ENCODE measurements around the gene SLC25A10.

The SLC25A10 gene

DNA sequence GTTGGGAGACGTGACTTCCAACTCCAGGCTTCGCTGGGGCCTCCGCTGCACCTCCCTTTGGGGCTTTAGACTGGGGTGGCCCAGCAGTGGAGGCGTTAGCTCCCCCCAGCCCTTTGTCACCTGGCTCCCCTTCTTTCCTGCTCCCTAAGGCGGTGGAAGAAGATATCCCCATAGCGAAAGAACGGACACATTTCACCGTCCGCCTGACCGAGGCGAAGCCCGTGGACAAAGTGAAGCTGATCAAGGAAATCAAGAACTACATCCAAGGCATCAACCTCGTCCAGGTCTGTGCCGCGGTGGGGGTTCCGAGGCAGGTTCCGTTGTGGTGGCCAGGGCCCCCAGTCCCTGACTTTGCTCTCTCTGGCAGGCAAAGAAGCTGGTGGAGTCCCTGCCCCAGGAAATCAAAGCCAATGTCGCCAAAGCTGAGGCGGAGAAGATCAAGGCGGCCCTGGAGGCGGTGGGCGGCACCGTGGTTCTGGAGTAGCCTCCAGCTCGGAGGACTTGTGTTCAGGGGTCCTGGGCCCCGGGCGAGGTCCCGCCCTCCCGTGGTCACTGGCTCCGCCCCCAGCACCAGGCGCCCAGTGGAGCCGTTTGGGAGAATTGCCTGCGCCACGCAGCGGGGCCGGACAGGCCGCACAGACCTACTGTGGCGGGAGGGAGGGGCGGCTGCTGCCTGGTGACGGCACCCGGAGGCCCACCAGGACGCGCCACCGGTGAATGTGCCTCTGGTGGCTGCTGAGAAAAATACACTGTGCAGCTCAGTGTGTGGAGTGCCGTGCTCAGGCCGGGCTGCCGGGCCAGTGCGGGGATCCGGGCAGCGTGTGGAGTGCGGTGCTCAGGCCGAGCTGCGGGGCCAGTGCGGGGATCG lies 5.1 kb upstream of the SLC25A10 start:
- no peak for DNase-seq

DNA sequence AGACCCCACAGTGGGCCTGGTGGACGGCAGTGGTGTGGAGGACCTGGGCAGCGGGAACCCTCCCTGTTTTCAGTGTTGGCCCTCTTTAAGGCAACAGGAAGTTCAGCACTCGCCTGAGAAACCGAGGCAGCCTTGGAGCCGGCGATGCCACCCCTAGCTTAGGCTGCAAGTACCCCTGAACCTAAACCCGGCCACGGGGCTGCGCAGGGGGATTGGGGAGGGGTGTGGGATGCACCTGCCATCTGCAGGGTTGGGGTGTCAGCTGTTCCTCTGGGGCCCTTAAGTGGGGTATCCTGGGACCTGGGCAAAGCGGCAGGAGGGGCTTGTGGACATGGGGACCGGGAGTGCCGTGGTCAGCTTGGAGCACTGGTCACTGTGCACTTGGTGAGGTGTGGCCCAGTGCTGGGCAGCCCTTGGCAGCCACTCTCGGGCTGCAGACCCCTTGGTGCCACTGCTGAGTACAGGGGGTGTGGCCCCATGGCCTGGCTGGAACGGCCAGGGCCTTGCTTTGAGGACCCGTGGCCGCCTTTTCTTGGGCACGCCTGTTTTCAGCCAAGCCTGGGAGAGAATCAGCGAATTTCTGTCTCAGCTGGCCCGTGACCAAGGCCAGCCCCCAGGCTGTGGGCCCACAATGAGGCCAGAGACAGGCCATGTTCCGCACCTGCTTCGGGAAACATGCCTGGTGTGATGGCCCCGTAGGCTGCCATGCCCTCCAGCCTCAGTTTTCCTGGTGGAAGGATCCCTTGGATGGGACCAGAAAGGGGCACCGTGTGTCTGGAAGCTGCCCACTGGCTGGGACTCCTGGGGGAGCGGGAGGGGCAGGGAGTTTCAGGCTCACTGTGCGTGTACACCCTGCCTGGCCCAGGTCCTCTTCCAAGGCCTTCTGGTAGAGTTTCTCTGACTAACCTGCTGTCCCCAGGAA lies 4.1 kb upstream of the SLC25A10 start:
- DNase-seq: no peak

DNA sequence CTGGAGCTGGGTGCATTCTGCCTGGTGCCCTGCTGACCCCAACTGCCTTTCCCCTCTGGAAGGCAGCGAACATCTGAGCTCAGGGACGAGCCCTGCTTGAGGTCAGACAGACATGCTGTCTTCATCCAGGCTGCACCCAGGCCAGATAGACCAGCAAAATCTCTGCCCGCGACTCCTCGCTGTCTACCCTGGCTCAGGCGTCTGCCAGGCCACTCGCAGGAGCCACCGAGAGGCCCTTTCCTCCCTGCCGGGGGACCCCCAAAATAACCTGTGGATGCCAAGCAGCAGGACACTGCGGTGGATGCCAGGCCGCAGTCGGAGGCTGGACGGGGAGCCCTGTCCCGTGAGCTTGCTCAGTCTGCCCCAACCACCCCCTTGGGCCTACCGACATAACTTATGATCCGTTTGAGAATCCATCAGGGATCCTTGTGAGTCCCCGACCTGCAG lies 3.3 kb upstream of the SLC25A10 start:
- DNase-seq: no peak

DNA sequence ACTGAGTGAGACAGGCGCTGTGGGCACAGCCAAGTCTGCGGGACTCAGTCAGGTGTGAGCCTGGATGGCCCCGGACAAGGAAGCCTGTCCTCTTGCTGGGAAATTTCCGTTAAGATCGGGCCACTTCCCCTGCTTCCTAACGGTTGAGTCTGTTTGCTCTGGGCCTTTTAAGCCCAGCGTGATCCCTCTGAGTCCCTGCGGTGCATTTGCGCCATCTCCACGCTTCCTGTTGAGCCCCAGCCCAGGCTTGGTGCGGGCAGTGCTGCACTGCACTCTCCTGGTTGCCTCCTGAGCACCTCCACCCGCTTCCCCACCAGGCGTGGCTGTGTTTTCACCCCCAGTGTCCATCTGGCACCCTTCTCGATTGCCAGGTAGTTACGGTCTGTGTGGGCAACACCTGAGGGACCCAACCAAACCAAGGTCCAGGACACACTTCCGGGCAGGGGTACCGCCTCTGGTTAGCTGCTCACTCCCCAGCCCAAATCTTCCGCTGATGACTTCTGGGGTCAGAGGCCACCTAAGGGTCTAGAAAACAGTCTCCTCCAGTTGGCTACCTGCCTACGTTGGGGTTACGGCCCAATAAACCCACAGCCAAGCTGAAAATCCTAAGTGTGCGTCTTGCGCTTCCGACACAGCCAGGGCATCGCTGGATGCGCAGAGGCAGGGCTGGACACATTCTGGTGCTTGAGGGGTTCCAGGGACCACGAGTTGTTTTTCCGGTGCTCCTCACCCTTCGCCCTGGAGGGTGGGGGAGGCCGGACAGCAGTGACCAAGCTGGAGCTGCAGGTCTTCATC lies 1.4 kb upstream of the SLC25A10 start:
- peak; percentile 68 to 74 for DNase-seq

DNA sequence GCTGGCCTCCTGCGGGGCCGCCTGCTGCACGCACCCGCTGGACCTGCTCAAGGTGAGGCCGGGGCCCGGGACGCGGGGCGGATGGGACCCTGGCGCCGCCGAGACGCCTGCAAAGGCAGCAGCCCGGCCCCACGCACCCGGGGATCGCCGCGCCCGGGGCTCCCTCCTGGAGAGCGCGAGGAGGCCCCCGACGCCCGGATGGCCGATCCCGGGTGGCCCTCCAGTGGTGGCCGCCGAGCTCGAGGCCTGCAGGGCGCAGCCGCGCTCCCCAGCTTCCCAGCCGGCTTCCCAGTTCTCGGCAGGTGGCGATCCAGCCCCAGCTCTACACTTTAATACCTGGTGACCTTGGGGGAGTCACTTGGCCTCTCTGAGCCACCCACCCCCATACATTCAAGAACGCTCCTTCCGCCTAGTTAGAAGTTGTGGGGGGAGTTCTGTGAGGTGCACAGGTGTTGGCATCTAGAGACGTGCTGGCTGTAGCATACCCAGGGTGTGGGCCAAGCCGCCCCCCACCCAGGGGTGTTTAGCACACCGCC lies 452 bp downstream of the SLC25A10 start:
- peak; percentile 38 to 48 for DNase-seq

DNA sequence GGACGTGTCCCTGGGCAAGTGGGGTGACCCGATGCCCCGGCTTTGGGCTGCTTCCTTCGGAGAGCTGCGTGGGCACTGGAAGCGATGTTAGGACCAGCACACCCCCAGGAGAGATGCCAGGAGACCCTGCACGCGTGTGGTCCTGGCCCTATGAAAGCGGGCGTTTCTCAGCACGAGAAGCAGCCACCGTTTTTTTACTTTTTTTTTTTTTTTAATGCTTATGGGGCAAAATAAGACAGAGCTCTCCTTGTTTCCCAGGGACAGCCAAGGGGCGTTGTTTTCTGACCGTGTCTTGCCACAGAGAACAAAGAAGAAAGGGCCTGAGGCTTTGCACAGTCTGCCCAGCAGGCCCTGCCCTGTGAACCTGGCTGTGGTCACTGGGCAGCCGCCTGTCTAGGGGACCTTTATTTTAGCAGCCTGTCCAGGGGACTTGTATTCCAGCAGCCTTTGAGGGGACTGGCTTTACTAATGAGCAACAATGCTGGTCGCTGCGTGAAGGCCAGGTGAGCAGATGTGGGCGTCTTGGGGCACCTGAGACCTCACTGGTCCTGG lies 996 bp downstream of the SLC25A10 start:
- DNase-seq: no peak

DNA sequence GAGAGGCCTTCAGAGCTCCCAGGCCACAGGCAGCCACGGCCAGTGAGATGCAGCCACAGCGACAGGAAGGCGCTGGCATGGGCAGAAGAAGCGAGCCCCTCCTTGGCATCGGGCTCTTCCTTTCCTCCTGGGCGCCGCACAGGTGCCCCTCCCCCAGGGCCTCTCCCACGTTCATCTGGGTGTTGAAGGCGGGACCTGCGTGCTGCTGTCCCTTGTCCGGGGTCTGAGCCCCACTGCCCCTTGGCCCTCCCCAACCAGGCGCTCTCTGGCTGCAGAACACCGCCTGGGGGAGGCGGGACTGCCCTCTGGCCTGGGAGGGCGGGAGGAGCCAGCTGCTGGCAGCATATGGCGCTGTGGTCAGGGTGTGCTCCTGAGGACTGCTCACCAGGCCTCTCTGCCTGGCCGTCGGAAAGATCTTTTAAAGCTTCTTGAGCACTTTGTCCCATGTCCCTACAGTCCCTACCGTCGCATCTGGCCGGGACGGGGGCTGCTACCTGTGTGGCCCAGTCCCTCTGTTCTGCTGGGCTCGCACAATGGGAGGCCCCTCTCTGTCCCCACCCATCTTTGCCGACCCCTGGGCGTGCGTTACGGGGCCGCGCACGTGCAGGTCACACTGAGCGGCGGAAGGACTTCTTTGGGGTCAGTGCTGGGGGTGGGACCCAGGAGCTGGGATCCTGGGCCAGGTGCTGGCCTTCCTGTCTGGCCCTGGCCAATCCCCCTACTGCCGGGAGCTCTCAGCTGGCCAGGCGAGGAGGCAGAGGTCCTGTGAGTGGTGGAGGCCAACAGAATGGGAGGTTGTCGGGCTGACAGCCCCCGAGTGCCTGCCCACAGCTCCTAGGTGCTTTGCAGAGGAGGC lies 1.7 kb downstream of the SLC25A10 start:
- peak; percentile 66 to 76 for DNase-seq

DNA sequence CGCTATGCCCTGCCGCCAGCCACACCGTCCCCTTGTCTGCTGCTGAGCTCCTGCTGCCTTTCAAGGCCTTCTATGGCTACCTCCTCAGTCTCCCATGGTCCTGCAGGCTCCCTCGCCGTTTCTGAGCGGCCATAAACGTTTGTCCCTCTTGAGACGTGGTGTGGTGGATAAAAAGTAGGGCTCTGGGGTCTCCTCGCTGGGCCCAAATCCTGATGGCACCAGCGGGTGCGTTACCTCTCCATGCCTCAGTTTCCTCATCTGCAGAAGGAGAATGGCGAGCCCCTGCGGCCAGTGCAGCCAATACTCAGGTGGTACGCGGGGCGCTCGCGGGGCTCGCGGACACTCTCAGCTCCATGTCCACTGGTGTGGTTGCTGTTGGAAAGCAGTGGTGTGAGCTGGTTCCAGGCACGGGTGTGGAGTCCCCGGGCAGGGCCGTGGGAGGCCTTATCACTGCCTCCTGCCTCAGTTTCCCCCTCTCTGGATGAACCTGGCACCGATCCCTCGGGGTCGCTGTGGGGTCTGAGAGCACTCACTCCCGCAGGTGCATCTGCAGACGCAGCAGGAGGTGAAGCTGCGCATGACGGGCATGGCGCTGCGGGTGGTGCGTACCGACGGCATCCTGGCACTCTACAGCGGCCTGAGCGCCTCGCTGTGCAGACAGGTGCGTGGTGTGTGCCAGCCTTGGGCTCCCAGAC lies 2.5 kb downstream of the SLC25A10 start:
- DNase-seq: no peak

DNA sequence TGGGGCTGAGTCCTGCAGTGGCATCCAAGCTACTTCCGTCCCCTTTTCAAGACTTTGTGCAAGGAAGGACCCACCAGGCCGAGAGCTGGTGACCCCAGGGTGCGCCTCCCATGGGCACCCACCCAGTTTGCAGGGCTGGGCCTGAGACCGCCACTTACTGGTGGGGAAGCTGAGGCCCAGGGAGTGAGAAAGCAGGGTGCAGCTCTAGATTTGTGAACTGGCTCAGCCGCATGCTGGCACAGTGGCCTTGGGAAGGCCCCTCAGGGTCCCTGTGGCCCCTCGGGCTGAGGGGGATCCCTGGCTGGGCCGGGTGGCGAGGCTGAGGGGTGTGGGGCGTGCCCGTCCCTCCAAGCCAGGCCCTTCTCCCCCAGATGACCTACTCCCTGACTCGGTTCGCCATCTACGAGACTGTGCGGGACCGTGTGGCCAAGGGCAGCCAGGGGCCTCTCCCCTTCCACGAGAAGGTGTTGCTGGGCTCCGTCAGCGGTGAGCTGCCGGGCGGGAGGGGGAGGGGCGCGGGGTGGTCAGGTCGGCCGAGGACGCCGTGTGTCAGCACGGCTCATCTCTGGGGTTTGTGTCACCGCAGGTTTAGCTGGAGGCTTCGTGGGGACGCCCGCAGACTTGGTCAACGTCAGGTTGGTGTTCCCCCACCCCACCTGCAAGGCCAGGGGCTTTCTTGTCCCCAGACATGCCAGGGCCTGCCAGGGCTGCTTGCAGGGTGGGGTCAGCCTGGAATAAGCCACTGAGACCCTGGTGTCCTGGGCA lies 3.2 kb downstream of the SLC25A10 start:
- no peak for DNase-seq

DNA sequence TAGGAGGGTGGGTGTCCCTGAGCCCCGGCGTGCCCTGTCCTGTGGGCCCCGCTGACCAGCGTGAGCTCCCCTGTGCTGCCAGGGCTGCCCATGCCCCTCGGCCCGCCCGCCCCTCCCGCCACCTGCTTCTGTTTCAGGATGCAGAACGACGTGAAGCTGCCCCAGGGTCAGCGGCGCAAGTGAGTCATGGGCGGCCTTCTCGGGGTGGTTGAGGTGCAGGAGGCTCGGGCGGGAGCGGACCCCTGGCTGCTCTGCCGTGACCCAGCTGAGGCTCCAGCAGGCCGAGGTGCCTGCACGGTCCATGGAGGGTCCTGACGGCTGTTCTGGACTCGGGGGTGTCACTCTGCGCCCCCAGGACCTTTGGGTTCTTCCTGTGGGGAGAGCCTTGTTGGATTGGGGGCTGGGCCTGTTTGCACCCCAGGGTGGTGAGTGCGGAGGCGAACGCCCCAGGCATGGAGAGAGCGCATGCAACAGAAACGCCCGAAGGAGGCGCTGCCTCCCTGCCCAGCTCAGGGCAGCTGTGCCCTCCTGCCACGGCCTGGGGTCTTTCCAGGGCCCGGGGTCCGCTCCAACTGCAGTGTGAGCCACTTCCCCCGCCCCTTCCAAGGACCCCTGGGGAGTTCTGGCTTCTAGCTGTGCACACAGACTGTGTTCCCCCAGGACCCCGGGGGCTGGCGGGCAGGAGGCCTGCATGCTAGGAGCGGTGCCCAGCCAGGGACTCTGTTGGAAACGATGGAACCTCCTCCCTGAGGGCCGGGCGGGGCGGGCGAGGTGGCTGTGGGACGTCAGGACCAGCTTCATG lies 4.0 kb downstream of the SLC25A10 start:
- DNase-seq: no peak

DNA sequence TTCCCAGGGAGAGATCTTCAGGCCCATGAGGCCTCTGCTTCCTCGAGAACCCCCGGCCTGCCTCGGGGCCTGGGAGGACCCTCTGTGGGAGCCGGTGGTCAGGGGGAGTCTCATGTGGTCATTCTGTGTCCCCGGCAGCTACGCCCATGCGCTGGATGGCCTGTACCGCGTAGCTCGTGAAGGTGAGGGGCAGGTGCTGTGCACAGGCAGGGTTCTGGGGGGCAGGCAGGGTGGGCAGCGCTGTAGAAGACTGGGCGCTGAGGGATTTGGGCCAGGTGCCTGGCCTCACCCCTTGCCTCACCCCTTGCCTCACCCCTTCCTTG lies 4.6 kb downstream of the SLC25A10 start:
- DNase-seq: no peak

DNA sequence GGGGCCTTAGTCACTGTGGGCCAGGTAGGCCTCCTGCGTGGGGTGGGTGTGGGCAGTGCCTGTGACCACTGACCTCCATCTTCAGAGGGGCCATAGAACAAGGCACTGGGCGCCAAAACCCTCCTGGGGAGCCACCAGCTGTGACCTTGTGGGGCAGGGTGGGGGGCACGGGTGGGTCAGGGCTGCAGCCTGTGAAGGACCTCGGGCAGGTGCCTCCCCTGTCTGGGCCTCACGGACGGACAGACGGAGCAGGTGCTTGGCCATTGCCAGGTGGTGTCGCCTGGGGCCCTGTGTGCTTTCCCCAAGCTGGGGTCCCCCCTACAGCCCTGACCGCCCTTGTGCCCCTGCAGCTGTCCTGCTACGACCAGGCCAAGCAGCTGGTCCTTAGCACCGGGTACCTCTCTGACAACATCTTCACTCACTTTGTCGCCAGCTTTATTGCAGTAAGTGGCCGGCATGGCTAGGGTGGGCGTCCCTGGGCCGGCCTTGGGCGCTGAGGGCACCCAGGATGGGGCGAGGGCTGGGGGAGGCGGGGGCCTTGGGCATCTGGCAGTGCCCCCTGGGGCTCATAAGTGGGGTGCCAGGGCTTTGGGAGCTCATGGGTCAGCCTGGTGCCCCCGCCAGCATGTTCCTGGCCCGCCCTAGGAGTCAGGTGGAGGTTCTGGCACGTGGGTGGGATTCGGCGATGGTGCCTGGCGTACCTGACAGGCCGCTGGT lies 5.1 kb downstream of the SLC25A10 start:
- no peak for DNase-seq

DNA sequence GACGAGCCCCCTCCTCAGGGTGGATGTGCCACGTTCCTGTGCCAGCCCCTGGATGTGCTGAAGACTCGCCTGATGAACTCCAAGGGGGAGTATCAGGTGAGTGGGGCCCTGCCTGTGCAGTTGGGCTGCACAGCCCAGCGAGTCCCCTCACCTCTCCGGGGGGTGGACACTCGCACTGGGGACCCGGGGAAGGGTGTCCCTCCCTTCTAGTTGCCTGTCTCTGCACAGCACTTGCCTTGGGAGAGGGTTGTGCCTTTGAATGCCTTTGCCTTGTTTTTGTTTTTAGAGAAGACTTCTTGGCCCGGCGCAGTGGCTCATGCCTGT lies 5.6 kb downstream of the SLC25A10 start:
- no peak for DNase-seq

DNA sequence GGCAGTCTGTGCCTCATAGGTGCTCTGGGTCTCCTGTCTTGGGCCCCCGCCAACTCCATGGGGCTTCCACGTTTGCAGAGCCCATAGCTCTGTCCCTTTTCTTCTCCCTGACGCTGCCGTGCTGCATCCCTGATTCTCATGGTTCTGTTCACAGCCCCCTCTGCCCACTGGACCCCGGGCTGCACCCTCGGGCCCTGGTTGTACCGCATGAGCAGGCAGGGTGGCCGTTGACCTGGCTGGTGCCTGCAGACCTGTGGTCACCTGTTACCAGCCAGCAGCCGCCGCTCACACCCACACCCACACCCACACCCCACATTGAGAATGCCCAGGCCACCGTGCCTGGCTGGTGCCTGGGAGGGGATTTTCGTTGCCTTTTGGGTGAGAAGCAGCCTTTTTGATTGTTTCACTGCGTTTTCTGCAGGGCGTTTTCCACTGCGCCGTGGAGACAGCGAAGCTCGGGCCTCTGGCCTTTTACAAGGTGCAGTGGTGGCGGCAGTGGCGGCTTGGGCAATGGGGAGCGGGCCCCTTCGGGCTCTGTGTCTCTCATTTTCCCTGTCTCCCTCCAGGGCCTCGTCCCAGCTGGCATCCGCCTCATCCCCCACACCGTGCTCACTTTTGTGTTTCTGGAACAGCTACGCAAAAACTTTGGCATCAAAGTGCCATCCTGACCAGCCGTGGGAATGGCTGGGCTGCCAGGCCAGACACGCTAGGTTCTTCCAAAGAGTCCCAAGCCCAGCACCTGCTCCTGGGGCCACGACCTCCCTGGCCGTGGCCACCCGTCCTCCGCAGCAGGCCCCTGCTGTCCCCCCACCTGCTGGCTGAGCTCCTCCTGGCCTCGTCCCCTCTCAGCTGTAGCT lies 7.6 kb downstream of the SLC25A10 start:
- no peak for DNase-seq

DNA sequence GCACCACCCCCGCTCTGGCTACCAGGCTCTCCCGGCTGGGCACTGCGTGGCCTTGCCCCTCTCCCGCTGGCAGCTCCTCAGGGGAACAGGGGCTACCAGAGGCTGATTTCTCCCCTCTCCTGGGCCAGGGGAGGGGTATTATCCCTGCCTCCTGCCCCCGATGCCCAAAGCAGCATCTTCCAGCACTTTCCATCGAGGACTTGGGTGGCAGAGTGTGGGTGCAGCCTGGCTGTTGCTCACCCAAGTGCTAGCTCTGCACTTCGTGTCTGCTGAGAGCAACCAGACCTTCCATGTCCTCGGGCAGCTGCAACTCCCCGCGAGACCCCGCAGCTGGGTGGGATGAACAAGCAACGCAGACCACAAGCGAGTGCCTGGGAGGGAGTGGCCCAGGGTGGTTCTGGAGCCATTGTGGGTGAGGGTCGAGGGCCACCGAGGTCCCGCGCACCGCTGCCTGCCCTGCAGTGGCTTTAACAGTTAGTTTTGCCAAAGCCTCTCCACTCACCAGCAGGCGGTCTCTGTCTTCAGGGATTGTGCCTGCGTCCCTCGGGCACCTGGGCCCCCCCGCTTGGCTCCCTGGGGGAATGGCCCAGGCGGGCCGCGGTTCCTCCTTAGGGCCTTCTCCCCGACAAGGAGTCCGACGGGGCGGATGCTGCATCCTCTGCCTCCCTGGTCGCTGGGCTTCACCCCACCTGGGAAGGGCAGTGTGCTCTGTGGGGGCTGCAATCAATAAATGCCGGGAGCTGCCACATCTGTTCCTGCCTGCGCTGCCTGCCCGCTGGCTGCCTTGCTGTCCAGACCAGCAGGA lies 8.4 kb downstream of the SLC25A10 start:
- DNase-seq: no peak

DNA sequence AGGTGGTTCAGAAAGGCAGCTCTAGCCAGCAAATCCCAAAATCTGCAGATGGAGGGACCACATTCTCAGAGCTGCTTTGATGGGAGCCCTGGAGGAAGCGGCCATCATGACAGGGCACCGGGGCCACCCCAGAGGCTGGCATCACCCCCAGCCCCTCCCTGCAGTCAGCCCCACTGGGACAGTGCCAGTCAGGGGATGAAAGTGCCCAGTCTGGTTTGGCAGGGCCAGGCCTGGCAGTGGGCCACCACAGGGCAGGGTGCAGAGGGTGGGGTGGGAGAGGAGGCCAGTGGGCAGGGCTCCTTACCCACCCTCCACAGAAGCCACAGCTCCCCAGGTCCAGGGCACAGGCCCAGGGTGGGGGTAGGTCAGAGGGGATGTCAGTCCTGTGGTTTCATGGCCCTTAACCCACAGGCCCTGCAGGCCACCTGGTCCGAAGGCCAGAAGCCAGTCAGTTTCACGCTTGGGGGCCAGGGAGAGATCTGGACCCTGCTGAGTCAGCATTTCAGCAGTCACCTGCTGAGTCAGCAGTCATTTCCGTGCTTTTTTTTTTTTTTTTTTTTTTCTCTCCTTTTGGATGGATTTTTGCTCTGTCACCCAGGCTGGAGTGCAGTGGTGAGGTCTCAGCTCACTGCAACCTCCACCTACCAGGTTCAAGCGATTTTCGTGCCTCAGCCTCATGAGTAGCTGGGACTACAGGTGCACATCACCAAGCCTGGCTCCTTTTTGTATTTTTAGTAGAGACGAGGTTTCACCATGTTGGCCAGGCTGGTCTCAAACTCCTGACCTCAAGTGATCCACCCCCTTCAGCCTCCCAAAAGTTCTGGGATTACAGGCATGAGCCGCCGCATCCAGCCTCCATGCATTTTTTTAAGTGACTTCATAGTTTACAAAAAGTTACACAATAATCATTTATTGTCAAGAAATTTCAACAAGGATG lies 10.4 kb downstream of the SLC25A10 start:
- no peak for DNase-seq
